Stimulated activated CD8-positive, alpha-beta memory T cell treated with anti-CD3 and anti-CD28 coated beads, Interleukin-7, amount 100 ng/mL, for 24 hours (primary cell): ENCODE results near the gene CCDC91.
"Not testable (repeated sequence)": the region's sequence is repeated elsewhere in the genome, so short reads cannot be mapped to it uniquely, and the experiment has no call there.

Experiments used
- DNase-seq: peaks from one replicate; pipeline ENCODE4 v3.0.0-alpha.2; 2020; ENCODE audit warnings: low read depth

Gene CCDC91

GRCh38 chr12:28367993-28368392 is 177.7 kb downstream of the CCDC91 start:
- no peak for DNase-seq

- no peak for DNase-seq
Measured at GRCh38 chr12:28369483-28369882, 179.2 kb downstream of the CCDC91 start.

DNA sequence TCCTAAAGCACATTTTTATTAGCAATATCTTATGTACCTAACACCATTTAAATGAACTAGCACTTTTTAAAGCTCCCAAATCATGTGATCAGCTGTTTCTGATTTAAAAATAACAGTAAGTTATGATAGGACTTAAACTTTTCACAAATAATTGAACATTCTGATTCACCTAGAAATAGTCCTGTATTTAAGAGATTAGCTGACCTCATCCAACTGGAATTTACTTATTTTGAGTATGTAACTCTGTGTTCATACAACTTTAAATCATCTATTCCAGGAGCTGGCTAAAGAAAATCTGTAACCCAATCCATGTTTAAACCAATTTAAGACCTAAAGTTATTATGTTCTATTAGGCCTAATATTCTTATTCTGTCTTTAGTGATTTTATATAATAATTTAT is 184.3 kb downstream of the CCDC91 start:
- no peak for DNase-seq

GRCh38 chr12:28378736-28379135 is 188.5 kb downstream of the CCDC91 start:
- DNase-seq: no peak

DNA sequence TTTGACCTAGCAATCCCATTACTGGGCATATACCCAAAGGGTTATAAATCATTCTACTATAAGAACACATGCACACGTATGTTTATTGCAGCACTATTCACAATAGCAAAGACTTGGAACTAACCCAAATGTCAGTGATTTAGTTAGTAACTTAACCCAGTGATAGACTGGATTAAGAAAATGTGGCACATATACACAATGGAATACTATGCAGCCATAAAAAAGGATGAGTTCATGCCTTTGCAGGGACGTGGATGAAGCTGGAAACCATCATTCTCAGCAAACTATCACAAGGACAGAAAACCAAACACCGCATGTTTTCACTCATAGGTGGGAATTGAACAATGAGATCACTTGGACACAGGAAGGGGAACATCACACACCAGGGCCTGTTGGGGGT is 189.5 kb downstream of the CCDC91 start:
- DNase-seq: not testable (repeated sequence)

DNA sequence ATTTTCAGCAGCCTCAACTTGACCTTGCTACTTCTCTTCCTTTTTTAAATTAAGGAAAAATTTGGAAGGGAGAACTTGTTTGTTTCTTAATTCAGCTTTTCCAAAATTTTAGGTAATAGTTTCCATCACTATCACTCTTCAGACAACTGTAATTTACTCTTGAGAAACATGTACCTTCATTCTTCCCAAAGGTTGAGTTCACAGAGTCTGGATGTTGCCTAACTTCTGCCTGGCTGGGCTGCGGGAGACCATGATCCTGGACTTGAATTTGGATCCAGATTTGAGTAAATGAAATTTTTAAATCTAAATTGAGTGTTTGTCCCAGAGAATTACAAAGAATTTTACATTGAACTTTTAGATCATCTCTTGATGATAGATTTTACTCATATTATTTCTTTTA is 193.1 kb downstream of the CCDC91 start:
- no peak for DNase-seq

DNA sequence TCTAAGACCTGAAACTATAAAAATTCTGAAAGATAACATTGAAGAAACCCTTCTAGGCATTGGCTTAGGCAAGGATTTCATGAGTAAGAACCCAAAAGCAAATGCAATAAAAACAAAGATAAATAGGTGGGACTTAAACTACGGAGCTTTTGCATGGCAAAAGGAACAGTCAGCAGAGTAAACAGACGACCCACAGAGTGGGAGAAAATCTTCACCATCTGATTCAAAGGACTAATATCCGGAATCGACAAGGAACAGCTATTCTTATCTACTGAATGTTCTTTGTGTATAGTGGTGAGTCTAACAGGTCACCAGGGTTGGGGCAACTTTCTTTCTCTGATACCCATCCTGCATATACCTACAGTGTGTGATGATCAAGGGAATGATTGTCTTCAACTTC is 198.6 kb downstream of the CCDC91 start:
- DNase-seq: no peak

GRCh38 chr12:28390206-28390605 is 199.9 kb downstream of the CCDC91 start:
- DNase-seq: no peak

DNA sequence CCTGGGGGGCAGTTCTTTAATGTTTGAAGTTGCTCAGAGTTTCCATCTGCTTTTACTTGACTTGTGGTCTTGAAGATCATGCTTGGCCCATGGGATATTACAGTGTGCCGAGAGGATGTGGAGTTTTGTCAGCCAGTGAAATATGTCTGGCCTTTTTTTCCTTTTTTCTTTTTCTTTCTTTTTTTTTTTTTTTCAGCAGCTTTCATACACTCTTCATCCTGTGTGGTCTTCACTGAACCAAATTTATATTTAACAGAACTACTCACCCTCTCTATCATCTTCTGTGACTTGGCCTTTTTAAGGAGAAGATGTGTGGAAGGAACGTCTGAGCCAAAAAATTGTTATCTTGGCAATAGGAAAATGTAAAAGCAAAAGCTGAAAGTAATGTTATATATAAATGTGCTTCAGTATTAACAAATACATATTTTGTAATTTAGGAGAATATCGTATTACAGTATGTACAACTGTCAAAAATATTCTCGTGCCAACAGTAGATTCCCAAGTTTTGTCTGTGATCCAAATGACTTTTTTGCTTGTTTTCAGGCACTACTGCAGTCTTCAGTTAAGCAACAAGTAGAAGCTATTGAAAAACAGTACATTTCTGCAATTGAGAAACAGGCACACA is 200.6 kb downstream of the CCDC91 start:
- no peak for DNase-seq

- DNase-seq: no peak
Measured at GRCh38 chr12:28409892-28410291, 219.6 kb downstream of the CCDC91 start.

- no peak for DNase-seq
Measured at GRCh38 chr12:28413460-28414109, 223.3 kb downstream of the CCDC91 start.

DNA sequence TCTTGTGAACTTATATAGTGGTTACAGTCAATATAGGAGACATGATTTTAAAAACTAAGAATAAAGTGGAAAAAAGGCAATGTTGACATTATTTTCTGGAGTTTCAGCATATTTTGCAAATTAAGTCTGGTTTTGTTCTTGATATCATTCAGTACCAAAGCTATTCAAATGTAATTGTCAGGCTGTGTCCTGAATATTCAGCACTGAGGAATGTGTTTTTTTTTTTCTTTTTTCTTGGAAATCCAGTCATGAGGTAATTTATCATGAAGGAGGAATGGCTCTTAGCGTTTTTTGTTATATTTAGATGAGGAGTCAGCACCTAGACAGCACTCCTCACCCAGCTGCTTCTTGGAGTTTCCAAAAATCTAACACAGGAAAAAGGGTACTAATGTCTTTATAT is 225.5 kb downstream of the CCDC91 start:
- no peak for DNase-seq

DNA sequence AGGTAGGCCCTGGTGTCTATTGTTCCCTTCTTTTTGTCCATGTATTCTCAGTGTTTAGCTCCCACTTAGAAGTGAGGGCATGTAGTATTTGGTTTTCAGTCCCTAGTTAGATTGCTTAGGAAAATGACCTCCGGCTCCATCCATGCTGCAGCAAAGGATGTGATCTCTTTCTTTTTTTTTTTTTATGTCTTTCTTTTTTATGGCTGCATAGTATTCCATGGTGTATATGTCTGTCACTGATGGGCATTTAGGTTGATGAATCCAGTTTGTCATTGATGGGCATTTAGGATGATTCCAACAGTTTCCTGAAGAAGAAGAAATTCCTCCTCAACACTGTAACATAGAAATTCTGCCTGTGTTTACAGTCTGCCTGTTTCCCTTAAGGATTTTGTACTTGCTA is 231.1 kb downstream of the CCDC91 start:
- DNase-seq: no peak

- no peak for DNase-seq
Measured at GRCh38 chr12:28424965-28425364, 234.7 kb downstream of the CCDC91 start.

- DNase-seq: no peak
Measured at GRCh38 chr12:28425526-28425925, 235.3 kb downstream of the CCDC91 start.

GRCh38 chr12:28427046-28427445 is 236.8 kb downstream of the CCDC91 start:
- no peak for DNase-seq

DNA sequence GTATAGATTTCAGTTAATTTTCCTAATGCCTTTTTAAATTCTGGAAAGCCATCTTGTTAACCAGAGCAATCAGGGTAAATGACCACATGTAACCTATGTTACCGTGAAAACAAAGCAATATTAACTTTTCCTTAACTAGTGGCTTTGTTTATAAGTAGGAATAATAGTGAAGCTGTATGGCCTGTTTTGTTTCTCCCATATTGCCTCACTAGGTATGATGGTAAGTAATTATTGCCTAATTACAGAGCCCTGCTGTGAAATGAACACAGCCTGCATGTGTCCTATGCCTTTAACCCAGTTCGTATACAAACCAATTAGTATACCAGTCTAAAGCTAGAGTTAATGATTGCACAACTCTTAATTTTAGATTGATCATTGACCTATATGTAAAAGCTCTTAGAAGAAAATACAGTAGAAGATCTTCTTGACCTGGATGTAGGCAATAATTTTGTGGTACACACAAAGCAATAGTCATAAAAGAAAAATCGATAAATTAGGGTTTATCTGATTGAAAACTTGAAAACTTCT is 249.9 kb downstream of the CCDC91 start:
- DNase-seq: no peak

GRCh38 chr12:28442101-28442500 is 251.8 kb downstream of the CCDC91 start:
- no peak for DNase-seq

- no peak for DNase-seq
Measured at GRCh38 chr12:28443337-28443736, 253.1 kb downstream of the CCDC91 start.

GRCh38 chr12:28446031-28446430 is 255.8 kb downstream of the CCDC91 start:
- DNase-seq: no peak

GRCh38 chr12:28453686-28454085 is 263.4 kb downstream of the CCDC91 start:
- DNase-seq: no peak

DNA sequence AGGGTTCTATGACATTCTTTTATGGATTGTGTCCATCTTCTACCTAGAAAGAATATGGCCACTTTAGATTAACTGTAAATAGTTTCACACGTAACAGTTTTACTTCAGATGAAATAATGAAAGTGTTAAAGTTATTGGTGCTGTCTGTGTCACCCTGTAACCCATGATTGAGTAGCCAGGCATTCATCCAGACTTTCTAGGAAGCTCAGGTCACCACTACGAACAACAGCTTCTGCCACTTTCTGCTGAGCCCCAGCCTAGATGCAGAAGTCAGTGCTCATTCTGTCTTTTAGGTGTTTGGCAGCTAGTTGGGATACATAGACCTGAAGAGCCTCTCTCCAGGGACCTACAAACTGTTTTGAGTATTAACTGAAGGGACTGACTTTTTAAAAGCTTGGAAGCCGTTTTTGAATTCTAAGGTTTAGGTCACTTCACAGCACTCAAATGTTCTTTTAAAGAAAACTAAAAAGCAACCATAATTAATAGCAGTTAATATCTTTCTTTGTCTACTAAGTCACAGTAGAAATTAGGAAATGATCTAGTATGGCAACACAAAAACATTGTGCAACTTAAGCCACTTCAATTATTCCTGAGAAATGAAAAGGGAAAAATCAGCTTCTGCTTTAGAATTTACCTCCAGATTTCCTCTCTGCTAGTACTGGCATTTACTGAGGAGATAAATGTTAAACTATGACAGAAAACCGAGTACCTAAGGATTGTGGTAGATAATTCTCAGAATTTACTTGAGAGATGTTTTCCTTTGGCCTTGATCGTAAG is 266.9 kb downstream of the CCDC91 start:
- no peak for DNase-seq

GRCh38 chr12:28457785-28458184 is 267.5 kb downstream of the CCDC91 start:
- no peak for DNase-seq
